Fibroblast of skin of abdomen (primary cell): Measurements from ENCODE around the gene CDK17.
A peak's percentile ranks its signal among the peaks of the same experiment; 100 is the strongest.

Experiments used
- DNase-seq: peaks from one replicate; pipeline ENCODE4 v3.0.0-alpha.2; 2013

The CDK17 gene

GRCh38 chr12:96236221-96236822, 163.9 kb downstream of the CDK17 start:
- peak; percentile 68 for DNase-seq

GRCh38 chr12:96235484-96235826, 164.8 kb downstream of the CDK17 start:
- DNase-seq = no peak

DNA sequence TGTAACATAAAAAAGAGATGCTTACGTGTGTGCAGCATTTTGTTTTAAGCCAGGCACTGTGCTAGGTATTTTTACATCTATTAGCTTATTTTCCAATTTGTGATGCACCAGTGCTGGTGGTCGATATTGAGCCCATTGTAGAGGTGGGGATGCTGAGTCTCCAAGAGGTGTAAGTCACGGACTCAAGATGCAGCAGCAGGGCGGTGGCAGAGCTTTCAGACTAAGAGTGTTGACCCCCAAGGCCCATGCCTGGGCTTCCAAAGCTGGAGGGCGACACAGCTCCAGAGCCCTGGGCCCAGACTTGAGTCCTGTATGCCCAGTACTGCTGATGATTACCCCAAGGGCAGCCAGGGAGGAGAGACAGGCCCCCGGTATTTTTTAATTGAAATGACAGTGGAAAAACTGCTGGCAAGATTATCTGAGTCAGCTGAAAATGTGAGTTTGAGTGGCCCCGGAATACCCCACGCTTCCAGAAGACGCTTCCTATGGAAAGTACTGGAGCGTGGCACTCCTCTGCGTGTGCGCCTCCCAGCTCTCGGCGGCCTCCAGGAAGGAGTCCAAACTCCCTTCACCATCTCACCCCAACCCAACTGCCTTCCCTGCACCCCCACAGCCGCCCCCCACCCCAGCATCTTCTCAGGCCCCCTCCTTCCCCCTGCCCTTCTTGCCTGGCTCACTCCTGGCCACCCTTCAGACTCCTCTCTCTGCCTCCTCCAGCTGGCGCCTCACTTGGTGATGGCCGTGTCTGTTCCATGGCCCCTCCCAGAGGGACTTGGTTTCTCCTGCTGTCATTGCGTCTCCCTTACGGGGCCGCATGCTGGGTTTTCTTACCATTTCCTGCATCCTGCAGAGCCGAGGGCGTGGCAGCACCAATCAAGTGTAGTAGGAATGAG, 165.4 kb downstream of the CDK17 start:
- no peak for DNase-seq

DNA sequence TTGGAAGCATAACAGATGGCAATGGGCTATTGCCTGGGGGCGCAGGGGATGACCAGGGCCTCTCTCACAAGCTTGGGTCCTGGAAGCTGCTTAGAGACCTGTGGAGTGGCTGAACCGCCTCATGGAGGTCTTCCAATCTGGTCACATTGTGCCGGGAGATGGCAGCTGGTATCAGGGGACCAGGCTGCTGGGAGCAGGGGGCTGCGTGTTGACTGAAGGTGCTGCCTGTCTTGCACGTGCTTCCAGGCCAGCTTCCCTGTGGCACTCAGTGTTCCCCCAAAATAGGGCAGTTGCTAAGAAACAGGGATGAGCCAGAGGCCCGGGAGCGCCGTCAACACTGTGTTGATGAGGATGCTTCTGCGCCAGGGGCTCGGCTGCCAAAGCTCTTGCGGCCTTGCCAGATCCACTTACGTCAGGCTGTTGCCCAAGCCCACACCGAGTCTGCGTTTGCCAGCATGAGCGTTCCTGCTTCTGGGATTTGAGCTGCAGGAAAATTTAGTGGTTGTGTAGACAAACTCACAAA, 166.2 kb downstream of the CDK17 start:
- peak; percentile 69 for DNase-seq

DNA sequence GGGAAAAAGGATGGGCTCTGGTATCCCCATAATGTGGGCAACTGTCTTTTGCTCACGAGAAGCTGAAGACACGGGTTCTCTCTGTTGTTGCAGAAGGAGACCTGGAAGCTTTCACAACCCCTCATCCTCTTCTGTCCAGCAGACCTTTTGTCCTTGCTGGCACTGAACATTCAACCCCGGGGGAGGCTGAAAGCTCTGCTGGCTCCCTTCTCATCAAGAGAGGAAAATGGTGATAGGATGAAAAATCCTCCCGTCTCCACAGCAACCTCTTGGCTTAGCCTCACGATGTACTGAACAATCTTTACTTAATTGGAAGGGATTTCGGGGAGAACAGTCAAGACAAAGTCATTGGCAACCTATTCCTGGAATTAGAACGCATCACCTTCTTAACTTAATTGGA, 167.1 kb downstream of the CDK17 start:
- DNase-seq = no peak

- no peak for DNase-seq
Observed at GRCh38 chr12:96230646-96231045, 169.6 kb downstream of the CDK17 start.

GRCh38 chr12:96228566-96229248, 171.5 kb downstream of the CDK17 start:
- no peak for DNase-seq
